GM13977 (cell line): ENCODE measurements around the gene OR51B2.
"Not testable (repeated sequence)": the region's sequence is repeated elsewhere in the genome, so short reads cannot be mapped to it uniquely, and the experiment has no call there.

Experiments
- DNase-seq: peaks from one replicate; pipeline ENCODE4 v3.0.0; 2012; ENCODE audit warnings: low spot score
- in situ Hi-C: fragments of 300-500 bp; cut with MboI; formaldehyde crosslinking; loops from one replicate; pipeline ENCODE4 v1.12.0; 2022; ENCODE audit warnings: low sequenced_read_pairs, low pct_unique_long_range_greater_than_20kb, mixed read lengths, inconsistent platforms; ENCODE audit not compliant: unreplicated experiment
- TF ChIP-seq, protein P1 (sequence below): IDR thresholded peaks from 2 replicates; pipeline ENCODE4 v1.5.1; 2012; ENCODE audit warnings: mild to moderate bottlenecking, control low read depth; ENCODE audit not compliant: insufficient read depth; ENCODE audit errors: extremely low read depth, missing control alignments

Gene OR51B2

DNA sequence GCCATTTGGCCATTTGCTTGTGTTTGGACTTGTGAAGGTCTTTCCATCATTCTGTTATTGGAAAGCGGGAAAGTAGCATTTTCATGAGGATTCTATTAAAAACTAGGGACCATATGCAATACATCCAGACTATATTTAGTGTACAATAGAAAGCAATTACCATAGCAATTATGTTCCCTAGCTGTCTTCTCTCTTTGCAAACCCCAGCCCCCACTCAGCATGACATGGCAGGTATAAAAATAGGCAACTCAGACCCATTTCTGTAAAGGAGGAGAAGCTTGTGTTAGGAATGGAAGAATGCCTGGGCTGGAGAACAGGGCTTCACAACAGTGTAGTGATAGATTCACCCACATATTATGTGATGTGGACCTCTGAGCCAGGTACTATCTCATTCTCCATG is 39.6 kb upstream of the OR51B2 start:
- in situ Hi-C loops = no loop called here
- no peak for DNase-seq
- TF ChIP-seq, protein P1, sequence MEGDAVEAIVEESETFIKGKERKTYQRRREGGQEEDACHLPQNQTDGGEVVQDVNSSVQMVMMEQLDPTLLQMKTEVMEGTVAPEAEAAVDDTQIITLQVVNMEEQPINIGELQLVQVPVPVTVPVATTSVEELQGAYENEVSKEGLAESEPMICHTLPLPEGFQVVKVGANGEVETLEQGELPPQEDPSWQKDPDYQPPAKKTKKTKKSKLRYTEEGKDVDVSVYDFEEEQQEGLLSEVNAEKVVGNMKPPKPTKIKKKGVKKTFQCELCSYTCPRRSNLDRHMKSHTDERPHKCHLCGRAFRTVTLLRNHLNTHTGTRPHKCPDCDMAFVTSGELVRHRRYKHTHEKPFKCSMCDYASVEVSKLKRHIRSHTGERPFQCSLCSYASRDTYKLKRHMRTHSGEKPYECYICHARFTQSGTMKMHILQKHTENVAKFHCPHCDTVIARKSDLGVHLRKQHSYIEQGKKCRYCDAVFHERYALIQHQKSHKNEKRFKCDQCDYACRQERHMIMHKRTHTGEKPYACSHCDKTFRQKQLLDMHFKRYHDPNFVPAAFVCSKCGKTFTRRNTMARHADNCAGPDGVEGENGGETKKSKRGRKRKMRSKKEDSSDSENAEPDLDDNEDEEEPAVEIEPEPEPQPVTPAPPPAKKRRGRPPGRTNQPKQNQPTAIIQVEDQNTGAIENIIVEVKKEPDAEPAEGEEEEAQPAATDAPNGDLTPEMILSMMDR = no peak

DNA sequence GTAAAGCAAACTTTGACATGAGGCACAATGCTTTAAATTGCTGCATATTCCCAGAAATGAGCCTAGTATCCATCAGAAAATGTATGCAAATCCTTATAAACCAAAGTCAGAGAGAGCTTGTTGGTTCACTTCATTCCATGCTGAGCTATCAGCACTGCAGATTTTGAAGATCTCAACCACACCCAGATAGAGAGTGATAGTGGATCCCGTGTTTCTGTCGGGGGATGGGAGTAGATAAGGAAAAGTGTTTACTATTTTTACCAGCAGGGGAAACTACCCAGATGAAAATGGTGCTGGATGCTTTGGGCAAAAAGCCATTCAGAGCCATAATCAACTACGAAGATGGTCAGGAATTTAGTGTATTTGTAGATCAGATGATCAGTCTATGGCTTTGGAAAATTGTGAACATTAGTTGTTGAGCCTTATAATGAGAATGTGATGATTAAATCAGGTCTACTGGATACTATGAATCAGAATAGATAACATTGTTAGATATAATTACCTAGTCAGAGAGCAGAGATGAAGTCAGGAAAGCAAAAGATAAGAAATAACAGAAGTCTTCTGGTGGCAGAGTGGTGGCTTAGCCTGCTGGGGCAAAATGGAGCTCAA is 38.0 kb upstream of the OR51B2 start:
- in situ Hi-C loops = no loop called here
- DNase-seq = no peak
- TF ChIP-seq, protein P1 = no peak

DNA sequence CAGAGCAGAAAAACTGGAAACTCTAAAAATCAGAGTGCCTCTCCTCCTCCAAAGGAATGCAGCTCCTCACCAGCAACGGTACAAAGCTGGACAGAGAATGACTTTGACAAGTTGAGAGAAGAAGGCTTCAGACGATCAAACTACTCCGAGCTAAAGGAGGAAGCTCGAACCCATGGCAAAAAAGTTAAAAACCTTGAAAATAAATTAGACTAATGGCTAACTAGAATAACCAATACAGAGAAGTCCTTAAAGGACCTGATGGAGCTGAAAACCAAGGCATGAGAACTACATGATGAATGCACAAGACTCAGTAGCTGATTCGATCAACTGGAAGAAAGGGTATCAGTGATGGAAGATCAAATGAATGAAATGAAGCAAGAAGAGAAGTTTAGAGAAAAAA is 31.9 kb upstream of the OR51B2 start:
- DNase-seq, in situ Hi-C loops: not testable (repeated sequence)

DNA sequence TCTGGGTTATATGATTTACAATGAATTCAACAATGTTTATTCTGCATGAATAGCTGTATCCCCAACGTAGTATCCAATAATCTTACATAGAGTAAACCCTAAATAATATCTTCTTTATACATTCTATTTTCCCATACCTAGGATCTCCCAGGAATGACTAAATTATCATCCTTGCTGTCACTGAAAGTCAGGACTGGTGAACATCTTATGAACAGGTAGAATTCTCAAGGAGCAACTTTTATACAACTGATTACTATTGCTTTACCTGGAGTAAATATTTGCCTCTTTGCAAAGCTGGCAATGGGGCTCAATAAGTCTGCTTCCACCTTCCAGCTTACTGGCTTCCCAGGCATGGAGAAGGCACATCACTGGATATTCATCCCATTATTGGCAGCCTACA is 27.1 kb upstream of the OR51B2 start, which contains the start of gene OR51B6:
Gene OR51B6 (plus strand): TSS at position 301 of the 400 bp plus-strand sequence. CDS start 0 bp downstream, at position 301.
- TF ChIP-seq, protein P1 = no peak
- in situ Hi-C loops = no loop called here
- no peak for DNase-seq

DNA sequence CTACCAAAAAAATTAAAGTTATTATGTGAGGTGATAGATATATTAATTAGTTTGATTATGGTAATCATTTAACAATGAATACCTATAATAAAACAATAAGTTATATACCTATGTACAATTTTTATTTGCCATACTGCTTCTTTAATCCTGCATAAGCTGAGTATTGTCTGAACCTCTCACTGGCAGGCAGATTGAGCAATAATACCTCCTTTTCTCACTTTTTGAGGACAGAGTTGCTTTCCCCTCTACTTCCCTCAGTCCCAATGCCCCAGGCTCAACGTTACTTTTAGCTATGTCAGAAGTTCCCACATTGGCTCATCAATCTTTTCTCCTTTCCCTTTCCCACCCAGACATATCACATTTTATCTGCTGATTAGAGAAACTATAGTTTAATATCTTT is 25.5 kb upstream of the OR51B2 start:
- no peak for DNase-seq
- in situ Hi-C loops = no loop called here
- TF ChIP-seq, protein P1 = no peak

DNA sequence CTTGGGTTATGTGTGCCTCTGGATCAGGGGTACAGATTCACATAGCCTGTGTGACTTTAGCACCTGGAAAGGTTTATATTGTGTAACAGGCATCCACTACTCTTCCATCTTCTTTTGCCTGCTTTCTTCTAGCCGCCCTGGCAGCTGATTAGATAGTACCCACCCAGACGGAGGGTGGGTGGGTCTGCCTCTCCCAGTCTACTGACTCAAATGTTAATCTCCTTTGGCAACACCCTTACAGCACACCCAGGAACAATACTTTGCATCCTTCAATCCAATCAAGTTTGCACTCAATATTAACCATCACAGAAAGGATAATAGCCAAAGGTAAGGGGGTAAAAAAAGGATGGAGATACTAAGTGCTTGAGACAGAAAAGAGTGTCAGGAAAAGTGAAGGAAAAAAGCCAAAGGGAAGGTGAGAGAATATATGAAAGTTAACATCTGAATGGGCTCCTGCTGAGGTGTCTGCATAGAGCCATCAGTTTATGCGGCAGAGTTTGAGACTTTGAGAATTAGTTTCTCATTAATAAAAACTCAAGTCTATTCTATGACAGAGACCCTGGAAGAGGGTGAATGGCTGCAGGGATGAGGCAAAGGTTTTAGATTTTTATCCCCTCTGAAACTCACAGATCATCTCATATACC is 24.6 kb upstream of the OR51B2 start:
- DNase-seq = no peak
- TF ChIP-seq, protein P1 = no peak

DNA sequence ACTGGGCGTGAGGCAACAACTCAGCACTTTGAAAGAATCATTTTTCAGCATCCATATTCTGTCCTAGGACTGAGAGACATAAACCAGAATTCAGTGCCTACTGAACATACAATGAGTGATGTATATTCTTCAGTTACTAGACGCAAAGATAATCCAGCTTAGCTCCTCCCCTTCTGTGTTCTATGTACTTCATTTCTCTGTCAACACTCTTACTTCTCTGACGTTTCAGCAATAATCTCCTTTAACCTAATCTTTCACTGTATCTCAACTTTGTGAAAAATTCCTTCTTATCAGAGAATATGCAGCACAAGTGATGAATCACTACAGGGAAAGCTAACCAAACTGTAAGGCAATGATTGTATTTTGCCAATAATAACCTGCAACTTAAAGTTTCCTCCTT is 21.7 kb upstream of the OR51B2 start:
- no peak for DNase-seq
- TF ChIP-seq, protein P1 = no peak
- in situ Hi-C loops = no loop called here

More for the DNA sequence above, 24.6 kb upstream of the OR51B2 start:
- in situ Hi-C loops = no loop called here
